Measurements from ENCODE around the gene BGN.

Gene BGN

GRCh38 chrX:153482376-153483015 is 12.3 kb upstream of the BGN start:
- no peak for DNase-seq (ENCODE audit: low read depth in 1 of 2, low spot score in 1 of 2)

GRCh38 chrX:153485396-153486080 is 9.2 kb upstream of the BGN start:
- DNase-seq (ENCODE audit: low read depth in 1 of 2, low spot score in 1 of 2), result no peak

DNA sequence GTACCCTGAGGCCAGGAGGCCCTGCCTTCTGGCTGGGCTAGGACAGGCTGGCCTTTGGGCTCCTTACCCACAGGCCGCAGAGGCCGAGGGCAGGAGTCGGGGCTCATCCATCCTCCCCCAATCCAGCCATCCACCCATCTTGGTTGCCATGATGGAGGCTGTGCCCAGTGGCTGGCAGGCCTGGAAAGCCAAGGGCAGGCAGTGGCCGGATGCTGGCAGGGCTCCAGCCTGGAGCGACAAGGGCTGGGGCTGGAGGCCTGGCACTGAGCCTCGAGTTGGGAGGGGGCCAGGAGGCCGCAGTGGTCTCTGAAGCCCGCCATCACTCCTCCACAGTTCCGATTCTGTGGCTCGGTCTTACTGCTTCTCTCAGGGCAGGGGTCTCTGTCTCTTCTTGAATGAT is 8.6 kb upstream of the BGN start:
- no peak for DNase-seq (ENCODE audit: low read depth in 1 of 2, low spot score in 1 of 2)

GRCh38 chrX:153487590-153488071 is 7.1 kb upstream of the BGN start:
- DNase-seq (ENCODE audit: low read depth in 1 of 2, low spot score in 1 of 2), result no peak

- no peak for DNase-seq (ENCODE audit: low read depth in 1 of 2, low spot score in 1 of 2)
Observed at GRCh38 chrX:153488231-153488914, 6.4 kb upstream of the BGN start.

DNA sequence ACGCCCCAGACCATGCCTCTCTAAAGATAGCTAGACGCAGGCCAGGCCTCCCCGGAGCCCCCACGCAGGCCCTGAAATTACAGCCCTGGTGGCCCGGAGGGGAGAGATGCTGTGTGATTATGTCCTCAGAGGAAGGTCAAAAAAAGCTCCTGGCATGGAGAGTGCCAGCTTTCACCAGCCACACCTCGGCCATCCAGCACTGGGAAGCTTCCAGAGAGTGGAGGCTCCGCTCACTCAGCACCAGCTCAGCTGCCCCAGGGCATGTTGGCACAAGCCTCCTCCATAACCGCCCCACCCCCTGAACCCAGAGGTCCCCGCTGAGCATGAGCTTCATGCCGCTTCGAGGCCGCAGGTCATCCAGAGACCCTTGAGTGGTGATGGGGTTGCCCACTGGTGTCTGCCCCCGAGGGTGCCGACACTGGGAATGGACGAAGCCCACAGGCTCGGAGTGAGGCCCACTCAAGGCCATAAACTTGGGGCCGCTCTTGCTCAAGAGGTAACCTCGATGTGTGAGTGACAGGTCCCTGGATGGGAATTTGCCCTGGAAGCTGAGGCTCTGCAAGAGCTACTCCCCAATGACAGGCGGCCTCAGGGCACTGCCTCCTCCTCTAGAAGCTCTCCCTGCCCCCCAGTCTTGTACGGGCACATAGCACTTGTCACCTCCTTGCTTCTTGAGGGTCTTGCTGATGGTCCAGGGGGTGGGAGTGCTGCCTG is 4.4 kb upstream of the BGN start:
- DNase-seq (ENCODE audit: low read depth in 1 of 2, low spot score in 1 of 2), result no peak

- no peak for DNase-seq (ENCODE audit: low read depth in 1 of 2, low spot score in 1 of 2)
Observed at GRCh38 chrX:153491351-153491914, 3.3 kb upstream of the BGN start.

GRCh38 chrX:153491918-153492317 is 2.9 kb upstream of the BGN start:
- no peak for DNase-seq (ENCODE audit: low read depth in 1 of 2, low spot score in 1 of 2)

DNA sequence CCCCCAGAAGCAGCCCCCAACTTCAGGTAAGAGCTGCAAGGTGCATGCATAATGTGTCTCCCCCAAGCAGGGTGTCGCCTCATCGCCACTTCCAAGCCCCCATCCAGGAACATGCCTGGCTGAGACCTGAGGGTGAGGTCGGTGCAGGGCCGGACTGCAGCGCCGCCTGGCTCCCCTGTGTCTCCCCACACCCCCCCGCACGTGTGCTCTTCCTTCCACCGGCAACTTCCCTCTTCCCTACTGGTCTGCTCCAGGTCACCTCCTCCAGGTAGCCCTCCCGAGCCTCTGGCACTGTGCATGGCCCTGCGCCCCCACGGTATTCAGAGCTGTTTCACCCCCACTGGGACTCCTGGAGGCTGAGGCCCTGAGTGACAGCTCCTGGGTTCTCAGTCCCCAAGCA is 2.2 kb upstream of the BGN start:
- DNase-seq (ENCODE audit: low read depth in 1 of 2, low spot score in 1 of 2), result no peak

DNA sequence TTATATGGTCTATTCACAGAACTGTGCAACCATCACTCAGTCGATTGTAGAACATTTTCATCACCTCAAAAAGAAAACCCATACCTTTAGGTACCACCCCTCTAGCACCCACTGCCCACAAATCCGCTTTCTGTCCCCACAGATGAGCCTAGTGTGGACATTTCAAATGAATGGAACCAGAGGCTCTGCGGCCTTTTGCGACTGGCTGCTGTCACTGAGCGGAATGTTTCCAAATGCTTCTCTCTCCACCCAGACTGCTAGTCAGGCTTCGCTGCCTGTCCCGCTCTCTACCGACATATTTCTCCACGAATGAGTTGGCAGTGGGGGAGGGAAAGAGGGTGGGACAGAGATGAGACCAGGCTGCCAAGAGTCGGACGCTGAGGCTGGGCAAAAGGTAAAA is 1.7 kb upstream of the BGN start:
- no peak for DNase-seq (ENCODE audit: low read depth in 1 of 2, low spot score in 1 of 2)

DNA sequence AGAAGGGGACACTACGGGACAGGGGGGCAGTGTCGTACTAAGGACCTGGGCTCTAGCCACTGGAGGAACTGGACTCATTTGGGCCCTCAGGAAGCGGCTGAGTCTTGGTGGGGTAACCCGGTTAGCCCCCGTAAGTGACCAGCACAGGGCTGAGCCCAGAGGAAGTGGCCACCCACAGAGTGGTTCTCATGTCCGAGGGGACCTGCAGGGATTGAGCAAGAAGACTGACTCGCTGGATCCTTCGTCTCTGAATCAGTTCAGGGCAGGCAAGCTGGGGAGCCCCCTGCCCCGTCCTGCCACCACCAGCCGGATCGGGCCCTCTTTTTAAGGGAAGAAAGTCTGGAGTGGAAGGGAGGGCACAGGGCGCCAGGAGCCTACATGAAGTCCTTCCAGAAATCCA is 719 bp upstream of the BGN start:
- DNase-seq (ENCODE audit: low read depth in 1 of 2, low spot score in 1 of 2), result no peak

GRCh38 chrX:153495362-153495751 is 577 bp downstream of the BGN start:
- no peak for DNase-seq (ENCODE audit: low read depth in 1 of 2, low spot score in 1 of 2)

DNA sequence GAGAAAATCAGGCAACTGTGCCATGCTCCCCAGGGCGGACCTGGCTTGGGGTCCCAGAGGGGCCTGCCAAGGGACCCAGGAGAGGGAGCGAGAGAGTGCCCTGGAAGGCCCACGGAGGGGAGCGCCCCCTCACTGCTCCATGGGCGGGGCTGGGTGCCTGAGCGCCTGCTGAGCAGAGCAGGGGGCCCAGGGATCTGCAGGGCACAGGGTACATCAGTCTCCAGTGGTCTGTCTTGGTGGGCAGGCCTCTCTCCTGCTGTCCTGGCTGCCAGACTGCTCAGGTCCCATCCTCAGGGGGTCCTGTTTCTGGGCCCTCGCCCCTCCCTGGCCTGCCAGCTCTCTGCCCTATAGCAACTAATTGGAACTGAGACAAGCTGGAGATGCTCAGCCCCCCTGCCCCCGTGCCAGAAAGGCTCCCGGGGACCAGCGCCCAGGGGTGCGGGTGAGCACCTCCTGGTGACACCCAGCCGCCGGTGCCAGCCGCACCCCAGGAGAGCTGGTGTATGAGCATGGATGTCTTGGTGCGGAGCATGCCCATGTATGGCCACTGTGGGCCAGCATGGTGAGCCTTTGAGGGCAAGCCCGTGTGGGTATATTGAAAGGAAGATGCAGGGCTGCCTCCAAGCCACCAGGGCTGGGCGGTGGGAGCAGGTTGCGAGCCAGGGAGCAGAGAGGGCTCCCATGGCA is 1.3 kb downstream of the BGN start:
- no peak for DNase-seq (ENCODE audit: low read depth in 1 of 2, low spot score in 1 of 2)

DNA sequence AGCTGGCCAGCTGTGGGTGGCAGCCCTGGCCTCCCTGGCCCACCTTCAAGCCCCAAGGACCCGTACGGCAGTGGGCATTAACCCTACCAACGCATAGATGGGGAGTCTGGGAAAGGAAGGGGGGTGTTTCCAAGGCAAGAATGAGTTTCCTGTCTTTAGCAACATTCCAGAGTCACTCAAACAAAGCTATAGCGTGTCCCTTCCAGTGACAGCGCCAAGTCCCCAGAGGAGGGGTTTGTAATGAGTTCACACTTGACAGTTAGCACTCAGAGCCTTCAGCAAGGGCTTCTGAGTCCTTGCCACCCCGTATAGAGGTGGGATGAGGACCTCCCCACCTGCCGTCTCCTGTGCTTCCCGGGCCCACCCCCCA is 1.8 kb downstream of the BGN start:
- no peak for DNase-seq (ENCODE audit: low read depth in 1 of 2, low spot score in 1 of 2)

DNA sequence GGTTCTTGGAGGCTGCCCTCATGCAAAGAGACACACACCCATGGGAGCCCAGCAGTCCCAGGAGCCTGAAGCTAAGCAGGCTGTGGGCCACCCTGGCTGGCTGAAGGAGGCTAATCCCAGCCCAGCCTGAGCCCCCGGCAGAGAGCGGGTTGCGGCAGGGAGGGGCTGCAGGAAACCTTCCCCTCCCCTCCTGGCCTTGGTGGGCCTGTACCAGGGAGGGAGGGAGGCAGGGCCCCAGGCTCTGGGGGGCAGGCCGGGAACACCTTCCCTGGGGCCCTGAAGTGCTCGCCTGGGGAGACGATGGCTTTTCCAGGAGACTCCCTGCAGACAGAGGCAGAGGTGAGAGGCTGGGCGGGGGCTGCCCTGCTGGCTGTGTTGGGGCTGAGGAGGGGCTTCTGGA is 3.7 kb downstream of the BGN start:
- no peak for DNase-seq (ENCODE audit: low read depth in 1 of 2, low spot score in 1 of 2)

- DNase-seq (ENCODE audit: low read depth in 1 of 2, low spot score in 1 of 2), result no peak
Observed at GRCh38 chrX:153499341-153499740, 4.6 kb downstream of the BGN start.

DNA sequence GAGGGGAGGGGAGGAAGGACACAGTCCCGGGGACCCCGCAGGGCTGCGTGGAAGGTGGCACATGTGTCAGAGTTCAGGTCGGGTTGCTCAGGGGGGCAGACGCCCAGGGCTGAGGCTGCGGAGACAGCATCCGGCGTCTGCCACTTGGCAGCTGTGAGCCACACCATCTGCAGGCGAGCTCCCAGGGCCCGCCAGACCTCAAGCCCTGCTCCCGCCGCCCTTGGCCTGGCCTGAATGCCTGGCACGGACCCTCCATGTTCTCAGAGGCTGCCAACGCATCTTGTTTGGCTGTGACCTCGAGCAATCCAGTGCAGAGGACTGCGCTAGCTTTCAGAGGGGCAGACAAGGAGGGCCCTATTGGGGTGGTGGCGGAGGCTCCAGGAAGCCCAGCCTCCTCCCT is 5.1 kb downstream of the BGN start:
- no peak for DNase-seq (ENCODE audit: low read depth in 1 of 2, low spot score in 1 of 2)

- no peak for DNase-seq (ENCODE audit: low read depth in 1 of 2, low spot score in 1 of 2)
Observed at GRCh38 chrX:153500676-153501280, 6.0 kb downstream of the BGN start.

DNA sequence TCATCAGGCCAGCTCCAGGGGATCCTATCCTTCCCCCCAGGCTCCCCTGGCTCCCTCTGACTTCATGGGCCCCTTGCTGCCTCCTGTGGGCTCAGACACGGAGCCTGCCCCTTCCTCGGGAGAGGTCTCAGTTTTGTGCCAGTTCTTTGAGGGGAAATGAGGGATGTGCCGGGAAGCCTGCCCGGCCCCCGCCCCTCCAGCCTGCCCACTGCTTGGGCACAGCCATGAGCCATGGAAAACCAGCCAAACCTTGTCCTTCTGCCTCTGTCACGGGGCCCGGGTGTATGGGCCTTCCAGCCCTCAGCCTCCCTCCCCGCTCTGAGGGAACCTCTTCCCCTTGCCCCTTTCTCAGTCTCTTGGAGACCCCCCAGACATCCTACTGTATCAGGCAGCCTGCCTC is 6.8 kb downstream of the BGN start:
- DNase-seq (ENCODE audit: low read depth in 1 of 2, low spot score in 1 of 2), result no peak

DNA sequence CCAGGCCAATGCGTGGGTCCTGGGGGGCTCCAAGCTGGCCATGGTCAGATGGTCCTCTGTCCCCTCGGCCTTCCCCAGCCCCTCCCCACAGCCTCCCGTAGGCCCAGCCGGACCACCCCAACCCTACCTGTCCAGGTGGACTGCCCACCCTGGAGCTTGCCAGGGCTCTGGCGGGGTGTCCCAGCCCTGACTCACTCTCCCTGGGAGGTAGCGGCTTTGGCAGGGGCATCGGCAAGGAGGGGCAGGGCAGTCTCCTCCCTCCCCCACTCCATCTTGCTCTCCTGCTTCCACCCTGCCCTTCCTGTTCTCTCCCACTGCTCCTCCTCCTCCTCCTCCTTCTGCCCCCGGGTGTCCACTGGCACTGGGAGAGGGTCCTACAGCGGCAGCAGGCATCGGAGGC is 7.4 kb downstream of the BGN start:
- DNase-seq (ENCODE audit: low read depth in 1 of 2, low spot score in 1 of 2), result no peak

- DNase-seq (ENCODE audit: low read depth in 1 of 2, low spot score in 1 of 2), result no peak
Observed at GRCh38 chrX:153502796-153503195, 8.0 kb downstream of the BGN start.
